ENCODE results near the gene MED12L.

MED12L gene

DNA sequence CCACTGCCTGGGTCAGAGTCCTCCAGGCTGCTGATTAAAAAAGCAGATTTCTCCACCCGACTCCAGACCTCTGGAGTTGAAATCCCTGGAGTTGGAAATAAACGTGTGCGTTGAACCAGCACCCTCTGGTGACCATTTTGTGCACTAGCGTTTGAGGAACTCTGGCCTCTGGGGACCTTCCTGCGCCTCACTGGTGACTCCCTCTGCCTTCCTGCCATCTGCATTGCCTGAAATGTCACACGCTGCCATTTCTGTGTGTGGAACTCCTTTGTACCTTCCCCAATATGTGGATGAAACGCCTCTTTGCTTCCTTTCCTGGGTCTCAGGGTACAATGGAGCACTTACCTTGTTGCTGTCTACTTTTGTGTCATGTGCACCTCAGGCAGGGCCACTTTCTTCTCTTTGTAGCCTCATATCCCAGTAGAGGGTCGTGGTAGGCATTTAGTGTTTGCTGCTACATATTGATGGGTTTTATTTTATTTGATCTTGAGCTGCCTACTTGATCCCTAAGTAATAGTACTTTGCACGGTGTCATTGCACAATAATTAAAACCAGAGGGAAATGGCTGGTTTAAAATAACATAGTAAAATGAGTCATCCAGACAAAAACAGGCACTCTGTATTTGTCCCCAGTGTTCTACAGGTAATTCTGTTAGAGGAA lies 60.7 kb downstream of the MED12L start:
- TF ChIP-seq, protein P1, sequence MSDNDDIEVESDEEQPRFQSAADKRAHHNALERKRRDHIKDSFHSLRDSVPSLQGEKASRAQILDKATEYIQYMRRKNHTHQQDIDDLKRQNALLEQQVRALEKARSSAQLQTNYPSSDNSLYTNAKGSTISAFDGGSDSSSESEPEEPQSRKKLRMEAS (IDR thresholded peaks at IDR 0.05; ENCODE audit: low read depth, low read length), result peak; percentile 40; the same call in 1 of the 2 replicates
- TF ChIP-seq, protein P2, sequence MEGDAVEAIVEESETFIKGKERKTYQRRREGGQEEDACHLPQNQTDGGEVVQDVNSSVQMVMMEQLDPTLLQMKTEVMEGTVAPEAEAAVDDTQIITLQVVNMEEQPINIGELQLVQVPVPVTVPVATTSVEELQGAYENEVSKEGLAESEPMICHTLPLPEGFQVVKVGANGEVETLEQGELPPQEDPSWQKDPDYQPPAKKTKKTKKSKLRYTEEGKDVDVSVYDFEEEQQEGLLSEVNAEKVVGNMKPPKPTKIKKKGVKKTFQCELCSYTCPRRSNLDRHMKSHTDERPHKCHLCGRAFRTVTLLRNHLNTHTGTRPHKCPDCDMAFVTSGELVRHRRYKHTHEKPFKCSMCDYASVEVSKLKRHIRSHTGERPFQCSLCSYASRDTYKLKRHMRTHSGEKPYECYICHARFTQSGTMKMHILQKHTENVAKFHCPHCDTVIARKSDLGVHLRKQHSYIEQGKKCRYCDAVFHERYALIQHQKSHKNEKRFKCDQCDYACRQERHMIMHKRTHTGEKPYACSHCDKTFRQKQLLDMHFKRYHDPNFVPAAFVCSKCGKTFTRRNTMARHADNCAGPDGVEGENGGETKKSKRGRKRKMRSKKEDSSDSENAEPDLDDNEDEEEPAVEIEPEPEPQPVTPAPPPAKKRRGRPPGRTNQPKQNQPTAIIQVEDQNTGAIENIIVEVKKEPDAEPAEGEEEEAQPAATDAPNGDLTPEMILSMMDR (IDR thresholded peaks at IDR 0.05; ENCODE audit: low read depth, low read length), result peak; percentile 88
- no peak for TF ChIP-seq POLR2A (IDR thresholded peaks at IDR 0.05; ENCODE audit: extremely low read depth, insufficient read length)
- TF ChIP-seq MYC (IDR thresholded peaks at IDR 0.05; ENCODE audit: low read depth, low read length), result no peak
- peak overlapping the region; percentile 42 for H3K4me3 ChIP-seq (ENCODE audit: low read depth, low read length)
- DNase-seq (ENCODE audit: low read depth), result peak; percentile 89

DNA sequence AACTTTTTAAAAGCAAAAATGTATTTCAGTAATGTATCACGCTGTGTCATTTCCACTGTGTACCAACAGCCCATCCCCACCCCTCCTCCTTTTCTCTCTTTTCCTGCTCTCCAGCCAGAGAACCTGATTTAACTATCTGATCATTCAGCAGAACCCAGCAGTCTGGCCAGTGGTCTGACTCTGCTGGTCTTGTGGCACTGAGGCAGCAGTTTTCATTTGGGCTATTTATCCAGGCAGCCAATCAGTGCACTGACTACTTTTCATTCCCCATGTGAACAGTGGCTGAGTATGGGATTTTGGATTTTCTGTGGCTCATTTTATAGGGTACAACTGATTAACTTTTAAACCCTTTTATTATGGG lies 61.2 kb downstream of the MED12L start:
- no peak for TF ChIP-seq POLR2A (IDR thresholded peaks at IDR 0.05; ENCODE audit: extremely low read depth, insufficient read length)
- no peak for TF ChIP-seq MYC (IDR thresholded peaks at IDR 0.05; ENCODE audit: low read depth, low read length)
- H3K4me3 ChIP-seq (ENCODE audit: low read depth, low read length), result peak overlapping the region; percentile 42

DNA sequence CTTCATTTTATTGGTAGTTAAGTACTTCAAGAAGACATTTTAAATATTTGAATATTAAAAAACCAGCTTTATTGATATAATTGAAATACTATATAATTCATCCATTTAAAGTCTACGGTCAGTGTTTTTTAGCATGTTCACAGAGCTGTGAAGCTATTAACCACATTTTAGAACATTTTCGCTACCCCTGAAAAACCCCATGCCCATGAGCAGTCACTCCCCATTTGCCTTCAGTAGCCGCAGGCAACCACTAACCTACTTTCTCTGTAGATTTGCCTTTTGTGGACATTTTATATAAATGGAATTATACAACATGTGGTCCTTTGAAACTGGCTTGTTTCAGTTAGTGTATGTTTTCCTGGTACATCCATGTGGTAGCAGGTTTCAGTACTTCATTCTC lies 61.8 kb downstream of the MED12L start:
- no peak overlapping the region for H3K4me3 ChIP-seq (ENCODE audit: low read depth, low read length)
- DNase-seq (ENCODE audit: low read depth), result no peak
- TF ChIP-seq, protein P1 (IDR thresholded peaks at IDR 0.05; ENCODE audit: low read depth, low read length), result no peak
- TF ChIP-seq MYC (IDR thresholded peaks at IDR 0.05; ENCODE audit: low read depth, low read length), result no peak
- TF ChIP-seq POLR2A (IDR thresholded peaks at IDR 0.05; ENCODE audit: extremely low read depth, insufficient read length), result no peak
- TF ChIP-seq, protein P2 (IDR thresholded peaks at IDR 0.05; ENCODE audit: low read depth, low read length), result no peak

More for the DNA sequence above, 61.2 kb downstream of the MED12L start:
- no peak for DNase-seq (ENCODE audit: low read depth)

DNA sequence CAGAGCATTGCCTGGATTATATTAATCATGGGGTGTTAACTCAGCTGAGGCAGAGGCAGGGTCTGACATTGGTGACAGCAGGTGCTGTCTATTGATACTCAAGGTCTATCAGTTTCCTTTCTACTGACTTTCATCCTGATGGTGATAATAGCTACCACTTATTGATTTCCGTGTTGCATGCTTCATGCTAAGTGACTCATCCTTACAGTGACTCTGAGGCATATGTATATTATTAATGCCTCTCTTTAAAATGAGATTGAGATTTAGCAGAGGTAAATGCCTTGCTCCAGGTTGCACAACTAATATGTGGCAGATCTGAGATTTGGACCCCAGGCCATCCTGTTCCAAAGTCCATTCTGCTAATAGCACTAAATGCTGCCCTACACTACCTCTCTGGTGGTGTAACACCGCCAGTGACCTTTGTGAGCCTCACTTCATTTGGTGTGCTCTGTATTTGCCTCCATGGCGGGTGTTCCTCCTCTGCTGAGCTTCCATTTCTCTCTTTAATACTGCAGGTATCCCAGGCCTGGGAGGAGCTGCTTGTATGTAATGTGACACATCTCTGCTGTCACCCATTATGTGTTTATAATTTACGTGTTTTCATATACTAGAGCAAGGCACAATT lies 67.1 kb downstream of the MED12L start:
- TF ChIP-seq, protein P2 (IDR thresholded peaks at IDR 0.05; ENCODE audit: low read depth, low read length), result no peak
- TF ChIP-seq POLR2A (IDR thresholded peaks at IDR 0.05; ENCODE audit: extremely low read depth, insufficient read length) (no peak), MYC (IDR thresholded peaks at IDR 0.05; ENCODE audit: low read depth, low read length) (no peak)
- TF ChIP-seq, protein P1 (IDR thresholded peaks at IDR 0.05; ENCODE audit: low read depth, low read length), result no peak
- DNase-seq (ENCODE audit: low read depth), result no peak
- H3K4me3 ChIP-seq (ENCODE audit: low read depth, low read length), result no peak overlapping the region

DNA sequence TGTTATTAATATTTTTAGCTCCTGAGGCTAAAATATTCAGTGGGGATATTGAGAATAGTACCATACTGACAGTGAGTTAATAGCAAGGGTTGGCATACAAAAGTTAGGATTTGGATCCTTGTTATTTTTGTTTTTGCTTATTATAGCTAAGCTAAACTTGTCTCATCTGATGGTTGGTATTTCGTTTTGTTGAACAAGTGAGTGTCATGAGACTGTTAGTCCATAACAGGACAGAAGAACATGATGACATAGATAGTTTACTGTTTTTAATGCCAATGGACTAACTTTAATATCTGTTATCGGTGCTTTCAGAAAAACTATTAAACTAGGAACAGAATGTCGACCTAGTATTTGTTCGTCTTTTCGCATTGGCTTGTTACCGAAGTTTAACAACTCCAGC lies 69.1 kb downstream of the MED12L start:
- TF ChIP-seq MYC (IDR thresholded peaks at IDR 0.05; ENCODE audit: low read depth, low read length) (no peak), POLR2A (IDR thresholded peaks at IDR 0.05; ENCODE audit: extremely low read depth, insufficient read length) (no peak)
- TF ChIP-seq, protein P2 (IDR thresholded peaks at IDR 0.05; ENCODE audit: low read depth, low read length), result no peak
- TF ChIP-seq, protein P1 (IDR thresholded peaks at IDR 0.05; ENCODE audit: low read depth, low read length), result no peak
- H3K4me3 ChIP-seq (ENCODE audit: low read depth, low read length), result no peak overlapping the region
- no peak for DNase-seq (ENCODE audit: low read depth)

DNA sequence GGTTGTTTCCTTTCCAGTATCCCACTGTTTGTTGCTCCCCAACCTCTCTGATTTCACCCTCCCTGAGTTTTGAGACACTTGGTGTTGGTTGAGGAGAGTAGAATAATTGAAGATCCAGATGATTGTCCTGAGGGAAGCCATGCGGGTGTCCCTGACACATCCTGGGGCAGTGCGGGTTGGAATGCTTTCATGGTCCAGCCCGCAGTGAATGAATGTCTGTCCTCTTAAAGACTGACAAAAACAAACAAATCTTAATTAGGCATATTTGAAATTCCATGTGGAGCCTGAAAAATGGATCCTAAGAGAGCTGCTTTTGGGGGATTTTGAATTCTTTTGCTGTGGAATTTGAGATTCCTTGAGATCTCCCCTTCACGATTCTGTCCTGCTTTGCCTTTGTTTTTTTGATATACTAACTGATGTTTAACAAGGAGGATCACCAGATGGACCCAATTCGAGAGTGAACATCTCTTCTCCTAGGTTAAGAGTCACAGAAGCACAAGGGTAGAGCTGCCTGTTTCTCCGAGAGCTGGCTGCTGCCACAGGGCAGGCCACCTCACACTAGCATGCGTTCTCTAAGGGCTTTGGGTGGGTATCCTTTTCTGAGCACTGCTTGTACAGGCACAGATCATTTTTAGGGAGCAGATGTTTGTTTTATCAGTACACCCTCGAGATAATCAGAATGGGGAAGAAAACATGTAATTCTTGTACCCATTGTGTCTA lies 70.1 kb downstream of the MED12L start:
- no peak for TF ChIP-seq MYC (IDR thresholded peaks at IDR 0.05; ENCODE audit: low read depth, low read length)
- DNase-seq (ENCODE audit: low read depth), result no peak
- no peak overlapping the region for H3K4me3 ChIP-seq (ENCODE audit: low read depth, low read length)

Measured in NB4 (cell line).